HG03135 (cell line): ENCODE results near the gene DEPDC7.
A peak's percentile ranks its signal among the peaks of the same experiment; 100 is the strongest.
"Not testable (repeated sequence)": the region's sequence is repeated elsewhere in the genome, so short reads cannot be mapped to it uniquely, and the experiment has no call there.

ENCODE experiments used
- ATAC-seq: cut with Tn5 transposase; IDR thresholded peaks from one replicate; pipeline ENCODE4 v1.9.1; 2021; ENCODE audit warnings: mild to moderate bottlenecking, moderate library complexity; ENCODE audit not compliant: unreplicated experiment

Gene DEPDC7

DNA sequence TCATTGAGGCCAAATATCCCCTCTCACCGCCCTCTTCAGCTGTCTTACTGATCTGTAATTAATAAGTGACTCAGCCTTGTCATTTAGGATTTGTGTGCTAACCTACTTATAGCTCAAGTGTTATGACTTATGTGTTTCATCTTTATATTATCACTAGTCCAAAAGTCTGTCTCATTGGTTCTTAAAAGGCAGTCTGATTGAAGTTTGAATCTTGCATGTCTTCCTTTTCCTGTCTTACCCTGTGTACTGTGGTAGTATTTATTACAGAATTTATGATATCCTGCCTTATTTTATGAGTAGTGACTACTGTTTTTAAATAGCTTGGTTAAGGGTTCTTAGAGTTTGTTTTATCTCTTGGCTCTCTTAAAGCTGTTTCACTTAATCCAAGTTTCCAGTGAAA is 6.3 kb downstream of the DEPDC7 start:
- ATAC-seq, result no peak

GRCh38 chr11:33025339-33025722 is 9.7 kb downstream of the DEPDC7 start:
- ATAC-seq, result no peak

DNA sequence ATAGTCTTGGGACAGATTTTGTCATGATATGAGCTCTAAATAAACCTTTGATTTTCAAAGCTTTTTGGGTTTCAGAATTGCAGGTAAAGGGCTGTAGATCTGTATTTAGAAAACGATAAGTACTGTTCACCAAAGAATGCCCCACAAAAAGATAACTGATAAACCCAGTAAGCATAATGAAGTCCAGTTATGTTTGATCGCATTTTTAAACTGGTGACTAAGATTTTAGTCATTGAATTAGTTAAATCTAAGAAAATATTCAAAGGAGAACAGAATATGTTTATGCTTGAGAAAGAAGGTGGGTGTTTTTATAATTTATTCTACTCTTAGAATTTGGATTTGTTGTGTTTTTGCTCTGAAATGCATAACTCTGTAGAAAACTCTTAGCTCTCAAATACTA is 11.6 kb downstream of the DEPDC7 start:
- no peak for ATAC-seq

- no peak for ATAC-seq
Measured at GRCh38 chr11:33027846-33028536, 12.3 kb downstream of the DEPDC7 start.

- ATAC-seq, result no peak
Measured at GRCh38 chr11:33028537-33028914, 12.8 kb downstream of the DEPDC7 start.

DNA sequence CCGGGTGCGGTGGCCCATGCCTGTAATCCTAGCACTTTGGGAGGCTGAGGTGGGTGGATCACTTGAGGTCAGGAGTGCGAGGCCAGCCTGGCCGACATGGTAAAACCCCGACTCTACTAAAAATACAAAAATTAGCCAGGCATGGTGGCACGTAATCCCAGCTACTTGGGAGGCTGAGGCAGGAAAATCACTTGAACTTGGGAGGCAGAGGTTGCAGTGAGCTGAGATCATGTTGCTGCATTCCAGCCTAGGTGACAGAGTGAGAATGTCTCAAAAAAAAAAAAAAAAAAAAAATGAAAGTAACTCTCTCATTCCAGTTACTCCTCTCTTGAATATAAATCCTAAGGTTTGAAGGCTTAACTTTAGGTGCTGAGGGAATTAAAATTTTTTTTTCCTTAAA is 13.5 kb downstream of the DEPDC7 start:
- not testable (repeated sequence) for ATAC-seq

DNA sequence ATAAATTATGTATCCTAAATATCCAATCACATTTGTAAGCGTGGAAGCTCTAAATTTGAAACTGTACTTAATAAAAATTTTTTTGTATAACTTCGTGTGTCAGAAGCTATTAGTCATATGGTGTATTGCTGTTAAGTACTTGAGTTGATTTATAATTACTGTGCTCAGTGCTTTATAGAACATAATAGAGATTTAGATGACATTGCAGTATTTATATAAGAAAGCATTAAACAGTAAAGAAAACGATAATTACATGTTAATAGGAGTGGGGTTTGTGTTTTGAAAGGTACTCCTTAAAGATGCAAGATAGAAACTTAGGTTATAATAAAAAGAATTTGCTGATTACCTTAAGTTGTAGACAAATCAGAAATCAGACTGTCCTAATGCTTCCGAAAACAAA is 17.8 kb downstream of the DEPDC7 start:
- ATAC-seq, result no peak

- ATAC-seq, result no peak
Measured at GRCh38 chr11:33035011-33035410, 19.3 kb downstream of the DEPDC7 start.

DNA sequence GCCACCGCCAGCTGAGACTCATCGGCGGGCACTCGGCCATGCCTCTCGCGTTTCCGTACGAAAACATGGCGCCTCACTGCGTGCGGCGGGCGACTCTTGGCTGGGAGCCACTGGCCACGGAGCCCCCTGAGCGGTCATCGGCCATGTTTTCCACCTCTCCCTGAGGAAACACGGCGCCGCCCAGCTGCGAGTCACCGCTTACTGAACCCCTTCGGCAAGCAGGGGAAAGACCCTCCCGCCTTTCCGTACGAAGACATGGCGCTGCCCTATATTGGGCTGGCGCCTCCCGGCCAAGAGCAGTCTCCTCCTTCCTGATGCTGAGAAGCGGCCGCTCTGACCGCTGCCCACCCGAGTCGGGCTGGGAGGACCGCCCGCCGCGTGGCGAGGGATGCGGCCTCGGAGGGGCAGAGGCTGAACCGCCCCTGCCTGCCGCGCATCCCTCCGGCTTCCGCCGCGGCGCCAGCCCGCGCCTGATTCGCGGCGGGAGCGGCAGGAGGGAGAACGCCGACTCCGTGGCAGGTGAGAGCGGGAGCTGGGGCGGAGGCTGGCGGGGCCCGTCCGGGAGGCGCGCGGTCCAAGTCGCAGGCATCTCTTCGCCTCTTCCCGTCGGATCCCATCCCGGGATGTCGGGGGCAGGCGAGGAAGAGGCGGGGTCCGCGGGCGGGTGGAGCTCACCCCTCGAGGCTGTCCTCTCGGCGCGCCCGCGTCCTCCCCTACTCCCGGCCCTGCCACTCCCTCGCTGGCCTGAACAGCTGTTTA is 23.8 kb downstream of the DEPDC7 start, which contains the start of gene TCP11L1:
Gene TCP11L1, plus strand, starts transcription at position 299 of the 759 bp plus-strand sequence. CDS start 4,202 bp downstream, outside the sequence.
- peak; percentile 81 for ATAC-seq

DNA sequence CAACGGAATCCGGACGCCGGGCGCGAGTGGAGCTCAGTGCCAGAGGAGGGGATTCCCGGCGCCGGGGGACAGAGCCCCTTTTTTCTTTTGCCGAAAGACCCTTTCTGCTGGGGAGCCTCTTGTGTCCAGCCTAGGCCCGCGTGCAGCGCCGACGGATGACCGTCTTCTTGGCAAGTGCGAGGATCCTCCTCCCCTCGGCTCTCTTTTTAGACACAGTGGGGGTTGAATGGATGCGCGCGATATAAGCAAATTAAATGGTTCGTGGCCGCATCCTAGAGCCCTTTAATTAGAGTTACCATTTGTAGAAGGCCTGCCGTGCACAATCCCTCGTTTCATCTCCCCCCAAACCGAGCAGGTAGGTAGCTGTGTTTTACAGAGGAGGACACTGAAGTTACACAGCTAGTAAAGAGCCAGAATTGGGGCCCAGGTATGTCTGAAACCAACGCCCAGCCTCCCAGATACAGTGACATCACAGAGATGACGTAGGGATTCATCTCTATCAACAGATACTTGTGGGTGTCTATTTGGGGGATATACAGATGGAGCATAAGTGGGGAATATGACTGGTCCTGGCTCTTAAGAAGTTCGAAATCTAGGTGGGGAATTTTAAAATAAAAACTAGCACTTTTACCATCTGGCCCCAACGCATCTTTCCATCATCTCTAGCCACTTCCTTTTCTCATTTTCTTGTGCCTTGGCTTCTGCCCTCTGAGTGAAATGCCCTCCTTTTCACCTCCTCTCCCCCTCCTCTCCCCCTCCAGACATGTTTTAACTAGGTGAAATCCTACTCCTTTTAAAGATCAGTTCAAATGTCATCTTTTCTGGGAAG is 24.6 kb downstream of the DEPDC7 start:
- peak; percentile 30 for ATAC-seq

GRCh38 chr11:33040862-33041453 is 25.3 kb downstream of the DEPDC7 start:
- no peak for ATAC-seq

GRCh38 chr11:33043221-33043830 is 27.6 kb downstream of the DEPDC7 start:
- no peak for ATAC-seq

GRCh38 chr11:33044285-33044756 is 28.6 kb downstream of the DEPDC7 start:
- ATAC-seq, result no peak

DNA sequence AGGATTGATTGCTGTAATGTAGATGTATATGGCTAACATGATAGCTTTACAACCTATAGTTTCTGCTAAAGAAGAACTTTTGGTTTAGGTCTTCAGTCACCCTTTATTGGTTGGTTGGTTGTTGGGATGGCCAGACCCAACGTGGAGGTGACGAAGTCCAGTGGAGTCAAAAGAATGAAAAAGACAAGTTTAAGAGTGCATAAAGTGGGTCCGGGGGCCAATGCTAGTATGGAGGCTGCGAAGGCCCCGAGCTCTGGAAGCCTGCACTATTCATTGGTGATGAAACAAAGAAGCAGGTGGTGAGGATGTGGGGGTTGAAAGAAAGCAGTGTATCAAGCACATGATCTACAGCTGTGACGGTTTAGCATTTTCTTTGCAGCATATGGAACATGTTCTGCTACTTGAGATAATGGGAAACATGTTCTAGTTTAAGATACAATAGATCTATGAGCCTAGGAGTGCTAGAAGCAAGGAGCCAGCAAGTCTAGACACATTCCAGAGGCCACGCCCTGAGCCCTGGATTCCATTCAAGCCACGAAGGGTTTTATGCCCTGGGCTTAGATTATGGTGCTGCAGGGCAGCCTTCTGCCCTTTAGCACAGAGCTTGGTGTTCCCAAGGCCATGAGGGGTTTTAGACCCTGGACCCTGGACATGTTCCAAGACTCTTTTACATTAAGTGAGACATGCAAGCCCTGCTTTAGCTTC is 30.0 kb downstream of the DEPDC7 start:
- ATAC-seq, result no peak

- ATAC-seq, result not testable (repeated sequence)
Measured at GRCh38 chr11:33048701-33049100, 33.0 kb downstream of the DEPDC7 start.

- ATAC-seq, result not testable (repeated sequence)
Measured at GRCh38 chr11:33049565-33050408, 34.1 kb downstream of the DEPDC7 start.

DNA sequence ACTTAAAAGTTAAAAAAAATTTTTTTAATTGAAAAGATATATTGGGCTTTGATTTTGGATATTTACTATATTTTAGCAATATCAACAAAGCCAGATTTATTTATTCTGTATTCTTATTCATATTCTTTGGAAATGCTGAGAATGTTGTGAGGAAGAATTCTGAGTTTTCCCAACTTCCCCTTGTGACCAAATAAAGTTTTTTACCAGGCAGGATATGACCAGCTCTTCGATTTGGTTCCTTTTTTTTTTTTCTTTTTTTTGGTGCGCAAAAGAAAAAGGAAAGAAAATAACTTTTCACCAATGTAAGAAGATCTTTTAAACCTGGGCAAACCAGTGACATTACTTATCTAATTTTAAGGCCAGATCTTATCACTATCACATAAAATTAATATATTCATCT is 36.6 kb downstream of the DEPDC7 start:
- no peak for ATAC-seq

GRCh38 chr11:33055375-33055774 is 39.7 kb downstream of the DEPDC7 start:
- no peak for ATAC-seq

DNA sequence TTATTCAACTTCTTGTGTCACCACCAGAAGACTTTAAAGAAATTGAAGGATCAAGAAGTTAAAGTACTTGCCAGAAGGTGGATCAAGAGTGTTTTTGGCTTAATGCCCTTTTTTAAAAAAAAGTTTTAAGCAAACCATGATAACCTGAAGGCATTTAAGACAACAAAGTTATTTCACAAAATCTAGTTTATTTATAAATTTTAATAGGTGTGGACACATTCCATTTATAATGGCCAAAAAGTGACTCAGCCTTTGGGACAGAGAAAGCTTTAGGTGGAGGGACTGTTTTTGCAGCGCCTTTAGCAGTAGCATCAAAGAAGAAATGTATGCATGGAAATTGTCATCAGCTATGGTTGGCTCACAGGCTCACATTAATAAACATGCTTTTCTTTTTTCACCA is 41.6 kb downstream of the DEPDC7 start:
- ATAC-seq, result no peak
